Thoracic aorta (tissue), 2 donors: Measurements from ENCODE around the gene KRTAP10-12. TPM values are rescaled to one million over a fixed set of nuclear protein-coding genes. Genes with fewer than 3 reads are reported as not detected.

Experiments
- ATAC-seq: fragments of 150-250 bp; one replicate; pipeline ENCODE4 v1.8.0; 2017; ENCODE audit warnings: low read depth; ENCODE audit not compliant: insufficient number of reproducible peaks, low FRiP score
- DNase-seq: peaks from one replicate; pipeline ENCODE4 v3.0.0-alpha.2; 2020; ENCODE audit warnings: low spot score
- H3K27ac ChIP-seq, 2 donors: fragments of 200-600 bp; sonication (generic); 1 replicate in 1 of 2; 2 replicates in 1 of 2; pipeline ENCODE4 v1.5.1; 2016; ENCODE audit warnings: mild to moderate bottlenecking in 2 of 2, moderate library complexity in 2 of 2
- H3K27me3 ChIP-seq: fragments of 200-600 bp; sonication (generic); replicated peaks from 2 replicates; pipeline ENCODE4 v1.6.0; 2016; ENCODE audit warnings: mild to moderate bottlenecking; ENCODE audit not compliant: insufficient read depth
- H3K36me3 ChIP-seq: fragments of 200-600 bp; sonication (generic); one replicate; pipeline ENCODE4 v1.5.1; 2016
- H3K4me1 ChIP-seq, 2 donors: fragments of 200-600 bp; sonication (generic); 1 replicate in 1 of 2; 2 replicates in 1 of 2; pipeline versions ENCODE4 v1.5.1 to v1.6.0; 2016; ENCODE audit warnings: low read depth in 2 of 2, mild to moderate bottlenecking in 1 of 2; ENCODE audit not compliant: control insufficient read depth in 1 of 2
- H3K4me3 ChIP-seq: fragments of 200-600 bp; sonication (generic); 2 replicates; pipeline ENCODE4 v1.5.1; 2016; ENCODE audit warnings: mild to moderate bottlenecking
- H3K9me3 ChIP-seq: fragments of 200-600 bp; sonication (generic); 2 replicates; pipeline ENCODE4 v1.5.1; 2016
- CTCF ChIP-seq: fragments of 200-600 bp; sonication (generic); IDR thresholded peaks from one replicate; pipeline ENCODE4 v1.5.1; 2019; ENCODE audit warnings: antibody characterized with exemption
- total RNA-seq, 2 donors: library from RNA; depleted of rRNA; stranded (reverse); fragments of >200 nt; gene quantifications; one replicate each; pipeline versions ENCODE4 v1.1.0 to v1.2.3, GENCODE V29; 2016

Gene KRTAP10-12
- total RNA-seq, 2 donors from 2014 or later, result not detected

GRCh38 chr21:44666401-44667320 is 30.3 kb upstream of the KRTAP10-12 start, which contains the start of gene KRTAP12-2:
KRTAP12-2 (minus strand) TSS chr21:44666927; CDS start chr21:44666886, 41 bp downstream.
- Histone ChIP-seq H3K4me1 (no peaks in the 10 kb centered on the region), H3K36me3 (no peaks in the 10 kb centered on the region), H3K4me3 (no peak within 1 kb of the TSS), H3K9me3 (peaks cover 8% of the 10 kb centered on the region), H3K27me3 (no peaks in the 10 kb centered on the region), H3K27ac (no peak within 1 kb of the TSS)
- no peak for ATAC-seq
- DNase-seq, result no peak
- TF ChIP-seq CTCF, result no peak

GRCh38 chr21:44667612-44668011 is 29.4 kb upstream of the KRTAP10-12 start:
- no peak overlapping the region for H3K4me3 ChIP-seq
- no peaks in the 10 kb centered on the region for H3K36me3 ChIP-seq
- H3K4me1 ChIP-seq, result no peaks in the 10 kb centered on the region
- peaks cover 14% of the 10 kb centered on the region for H3K9me3 ChIP-seq
- DNase-seq (no peak), ATAC-seq (no peak)
- no peak for TF ChIP-seq CTCF
- no peak overlapping the region for H3K27ac ChIP-seq
- no peaks in the 10 kb centered on the region for H3K27me3 ChIP-seq

GRCh38 chr21:44670642-44671432 is 26.1 kb upstream of the KRTAP10-12 start:
- no peaks in the 10 kb centered on the region for H3K36me3 ChIP-seq
- no peak overlapping the region for H3K27ac ChIP-seq
- H3K4me1 ChIP-seq, result no peaks in the 10 kb centered on the region
- no peak overlapping the region for H3K4me3 ChIP-seq
- no peak for DNase-seq
- no peaks in the 10 kb centered on the region for H3K27me3 ChIP-seq
- no peak for TF ChIP-seq CTCF
- peaks cover 15% of the 10 kb centered on the region for H3K9me3 ChIP-seq
- no peak for ATAC-seq

- TF ChIP-seq CTCF, result no peak
- no peak for ATAC-seq
- no peak for DNase-seq
Observed at GRCh38 chr21:44671911-44672310, 25.1 kb upstream of the KRTAP10-12 start.

GRCh38 chr21:44677881-44678280 is 19.1 kb upstream of the KRTAP10-12 start:
- Histone ChIP-seq H3K9me3 (no peaks in the 10 kb centered on the region), H3K4me3 (no peak overlapping the region), H3K36me3 (no peaks in the 10 kb centered on the region), H3K27ac (no peak overlapping the region), H3K4me1 (no peaks in the 10 kb centered on the region), H3K27me3 (no peaks in the 10 kb centered on the region)
- no peak for TF ChIP-seq CTCF
- ATAC-seq, result no peak
- no peak for DNase-seq

More at GRCh38 chr21:44671911-44672310, 25.1 kb upstream of the KRTAP10-12 start:
- no peaks in the 10 kb centered on the region for H3K36me3 ChIP-seq
- H3K4me1 ChIP-seq, result no peaks in the 10 kb centered on the region
- no peak overlapping the region for H3K27ac ChIP-seq
- peaks cover 15% of the 10 kb centered on the region for H3K9me3 ChIP-seq
- H3K4me3 ChIP-seq, result no peak overlapping the region
- no peaks in the 10 kb centered on the region for H3K27me3 ChIP-seq
